ENCODE measurements around the gene EXT2. TPM values are rescaled to one million over a fixed set of nuclear protein-coding genes. Genes with fewer than 3 reads are reported as not detected.

Gene EXT2
- total RNA-seq, 1 donor = 174 TPM

DNA sequence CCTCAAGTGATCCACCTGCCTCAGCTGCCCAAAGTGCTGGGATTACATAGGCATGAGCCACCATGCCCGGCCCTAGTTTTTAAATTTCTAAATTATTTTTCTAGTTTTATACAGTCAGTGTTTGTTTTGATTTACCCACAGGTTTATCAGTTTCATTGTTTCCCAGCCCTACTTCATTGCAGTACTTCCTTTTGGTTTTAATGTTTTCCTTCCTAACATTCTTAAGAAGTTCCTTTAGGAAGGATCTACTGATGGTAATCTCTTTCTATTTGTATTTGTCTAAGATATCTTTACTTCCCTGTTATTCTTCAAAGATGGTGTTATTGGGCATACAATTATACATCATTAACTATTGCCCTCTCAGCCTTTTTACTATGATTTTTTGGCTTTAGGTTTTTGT is 4.9 kb upstream of the EXT2 start:
- no peak overlapping the region for H3K27ac ChIP-seq (ENCODE audit: low read depth, low read length)
- H3K4me3 ChIP-seq (ENCODE audit: insufficient read depth, low read length) = no peak overlapping the region
- H4K20me1 ChIP-seq (ENCODE audit: insufficient read depth, low read length) = no peaks in the 10 kb centered on the region
- TF ChIP-seq CTCF (IDR thresholded peaks at IDR 0.05; ENCODE audit: extremely low read depth, low read depth, low read length) = no peak
- no peak overlapping the region for H3K4me2 ChIP-seq (ENCODE audit: insufficient read depth, low read length)
- no peaks in the 10 kb centered on the region for H3K9me3 ChIP-seq (ENCODE audit: low read depth, low read length)
- peaks cover under 1% of the 10 kb centered on the region for H3K79me2 ChIP-seq (ENCODE audit: insufficient read depth, low read length)
- DNase-seq (ENCODE audit: insufficient read length, low spot score, missing footprints) = no peak
- H3K4me1 ChIP-seq (ENCODE audit: insufficient read depth, low read length) = peaks cover 3% of the 10 kb centered on the region
- H3K36me3 ChIP-seq (ENCODE audit: insufficient read depth, low read length) = no peaks in the 10 kb centered on the region
- peaks cover 4% of the 10 kb centered on the region for H3K27me3 ChIP-seq (ENCODE audit: insufficient read depth, low read length)
- H2AFZ ChIP-seq (ENCODE audit: low read length) = no peak overlapping the region

DNA sequence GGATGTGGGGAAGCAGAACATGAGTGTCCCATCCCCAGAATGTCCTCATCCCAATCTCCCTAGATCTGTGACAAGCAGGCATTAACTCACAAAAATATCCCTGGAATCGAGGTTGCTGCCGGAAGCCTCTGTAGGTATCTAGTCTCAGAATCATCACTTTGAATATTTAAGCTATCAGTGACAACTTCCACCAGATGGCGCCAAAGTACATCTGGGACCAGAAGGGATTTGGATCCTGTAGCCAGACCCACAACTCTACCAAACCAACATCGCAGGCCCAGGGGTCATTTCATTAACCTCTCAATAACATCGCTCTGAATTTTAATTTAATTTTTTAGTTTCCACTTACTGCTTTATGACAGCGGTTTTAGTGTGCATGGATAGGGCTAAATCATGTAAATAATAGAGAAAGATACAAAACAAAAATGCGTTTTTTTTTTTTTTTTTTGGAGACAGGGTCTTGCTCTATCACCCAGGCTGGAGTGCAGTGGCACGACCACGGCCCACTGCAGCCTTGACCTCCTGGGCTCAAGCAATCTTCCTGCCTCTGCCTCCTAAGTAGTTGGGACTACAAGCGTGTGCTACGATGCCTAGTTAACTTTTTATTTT is 1.1 kb upstream of the EXT2 start:
- peaks cover 4% of the 10 kb centered on the region for H3K27me3 ChIP-seq (ENCODE audit: insufficient read depth, low read length)
- H3K4me2 ChIP-seq (ENCODE audit: insufficient read depth, low read length) = no peak overlapping the region
- peak; percentile 90 for DNase-seq (ENCODE audit: insufficient read length, low spot score, missing footprints)
- peaks cover 15% of the 10 kb centered on the region for H3K4me1 ChIP-seq (ENCODE audit: insufficient read depth, low read length)
- peaks cover 28% of the 10 kb centered on the region for H3K79me2 ChIP-seq (ENCODE audit: insufficient read depth, low read length)
- H3K27ac ChIP-seq (ENCODE audit: low read depth, low read length) = no peak overlapping the region
- H2AFZ ChIP-seq (ENCODE audit: low read length) = no peak overlapping the region
- peaks cover 10% of the 10 kb centered on the region for H4K20me1 ChIP-seq (ENCODE audit: insufficient read depth, low read length)
- no peaks in the 10 kb centered on the region for H3K36me3 ChIP-seq (ENCODE audit: insufficient read depth, low read length)
- no peaks in the 10 kb centered on the region for H3K9me3 ChIP-seq (ENCODE audit: low read depth, low read length)
- no peak overlapping the region for H3K4me3 ChIP-seq (ENCODE audit: insufficient read depth, low read length)
- peak; percentile 80 for TF ChIP-seq CTCF (IDR thresholded peaks at IDR 0.05; ENCODE audit: extremely low read depth, low read depth, low read length)

DNA sequence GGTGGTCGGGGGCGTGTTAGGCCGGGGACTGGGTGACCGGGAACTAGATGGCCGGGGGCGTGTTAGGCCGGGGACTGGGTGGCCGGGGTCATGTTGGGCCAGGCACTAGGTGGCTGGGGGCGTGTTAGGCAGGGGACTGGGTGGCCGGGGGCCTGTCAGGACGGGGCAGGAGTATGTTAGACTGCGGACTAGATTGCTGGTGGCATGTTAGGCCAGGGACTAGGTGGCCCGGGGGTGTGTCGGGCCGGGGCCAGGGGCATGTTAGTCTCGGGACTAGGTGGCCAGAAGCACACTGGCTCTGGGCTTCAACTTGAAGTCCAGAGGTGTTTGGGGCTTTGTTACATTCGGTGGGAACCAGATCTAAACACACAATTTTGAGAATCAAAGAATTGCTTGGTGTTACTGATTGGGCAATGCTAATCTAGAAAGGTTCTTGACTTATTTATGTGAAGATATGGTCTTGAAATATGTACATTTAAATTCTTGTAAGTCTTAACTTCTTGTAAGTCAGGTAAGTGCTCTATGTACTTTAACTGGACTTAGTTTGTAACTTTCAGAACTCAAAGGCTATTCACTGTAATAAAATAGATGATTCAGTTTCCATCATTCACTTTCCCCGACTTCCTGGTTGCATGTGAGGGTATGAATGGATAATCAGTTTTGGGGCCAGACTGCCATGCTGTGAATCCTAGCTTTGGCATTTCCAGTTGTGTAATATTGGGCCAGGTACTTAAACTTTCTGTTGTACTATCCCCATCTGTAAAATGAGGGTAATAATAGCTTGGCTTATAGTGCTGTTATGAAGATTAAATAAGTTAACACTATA is 1.1 kb downstream of the EXT2 start:
- Histone ChIP-seq H3K36me3 (ENCODE audit: insufficient read depth, low read length) (no peaks in the 10 kb centered on the region), H3K27me3 (ENCODE audit: insufficient read depth, low read length) (peaks cover 2% of the 10 kb centered on the region), H3K4me1 (ENCODE audit: insufficient read depth, low read length) (peaks cover 15% of the 10 kb centered on the region), H3K27ac (ENCODE audit: low read depth, low read length) (peak overlapping the region; percentile 68), H3K4me3 (ENCODE audit: insufficient read depth, low read length) (peak overlapping the region; percentile 92), H3K4me2 (ENCODE audit: insufficient read depth, low read length) (peak overlapping the region; percentile 93), H3K9me3 (ENCODE audit: low read depth, low read length) (no peaks in the 10 kb centered on the region), H4K20me1 (ENCODE audit: insufficient read depth, low read length) (peaks cover 30% of the 10 kb centered on the region), H3K79me2 (ENCODE audit: insufficient read depth, low read length) (peaks cover 50% of the 10 kb centered on the region), H2AFZ (ENCODE audit: low read length) (peak overlapping the region; percentile 86)
- DNase-seq (ENCODE audit: insufficient read length, low spot score, missing footprints) = peak; percentile 82
- TF ChIP-seq CTCF (IDR thresholded peaks at IDR 0.05; ENCODE audit: extremely low read depth, low read depth, low read length) = no peak

DNA sequence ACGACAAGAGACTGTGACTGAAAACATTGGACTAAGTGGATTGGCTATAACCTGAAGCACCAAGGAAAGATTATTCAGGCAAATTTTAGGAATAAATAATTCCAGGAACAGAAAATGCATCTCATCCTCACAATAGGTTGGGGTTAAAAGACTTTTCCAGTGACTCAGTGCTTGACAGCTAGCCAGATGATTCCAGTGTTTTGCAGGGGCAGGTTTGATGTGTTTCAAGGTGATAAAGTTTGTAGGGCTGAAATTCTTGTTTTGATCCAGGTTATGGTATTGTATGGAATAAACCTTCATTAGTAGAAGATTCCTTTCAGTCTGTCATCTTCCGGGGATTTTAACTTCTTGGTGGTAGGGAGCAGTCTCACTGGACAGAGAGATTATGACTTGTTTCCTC is 2.3 kb downstream of the EXT2 start:
- DNase-seq (ENCODE audit: insufficient read length, low spot score, missing footprints) = no peak

More for the DNA sequence above, 2.3 kb downstream of the EXT2 start:
- Histone ChIP-seq H3K4me3 (ENCODE audit: insufficient read depth, low read length) (no peak overlapping the region), H2AFZ (ENCODE audit: low read length) (no peak overlapping the region), H3K79me2 (ENCODE audit: insufficient read depth, low read length) (peaks cover 62% of the 10 kb centered on the region), H3K27ac (ENCODE audit: low read depth, low read length) (no peak overlapping the region), H3K9me3 (ENCODE audit: low read depth, low read length) (no peaks in the 10 kb centered on the region), H3K4me2 (ENCODE audit: insufficient read depth, low read length) (no peak overlapping the region), H4K20me1 (ENCODE audit: insufficient read depth, low read length) (peaks cover 39% of the 10 kb centered on the region), H3K27me3 (ENCODE audit: insufficient read depth, low read length) (no peaks in the 10 kb centered on the region), H3K36me3 (ENCODE audit: insufficient read depth, low read length) (no peaks in the 10 kb centered on the region), H3K4me1 (ENCODE audit: insufficient read depth, low read length) (peaks cover 15% of the 10 kb centered on the region)
- TF ChIP-seq CTCF (IDR thresholded peaks at IDR 0.05; ENCODE audit: extremely low read depth, low read depth, low read length) = no peak
